A549 (cell line): ENCODE data around the gene DOCK7. TPM values are rescaled to one million over a fixed set of nuclear protein-coding genes. Genes with fewer than 3 reads are reported as not detected.
A peak's percentile ranks its signal among the peaks of the same experiment; 100 is the strongest.

Source experiments
- ATAC-seq, 2 experiments: fragments of 200-7000 bp in 1 of 2; fragments of >200 bp in 1 of 2; cut with Nextera tagmentation in 1 of 2; cut with Tn5 transposase in 1 of 2; 3 replicates each; pipeline versions ENCODE4 v1.8.0 to v1.9.1; 2018 to 2020; ENCODE audit warnings: mild to moderate bottlenecking in 1 of 2, moderate library complexity in 1 of 2
- CTCF ChIA-PET: fragments of 300-600 bp; sonication (Branson Sonifier 250); formaldehyde crosslinking; extraction: SDS; loops from one replicate; lab custom pipeline; 2021; ENCODE audit warnings: antibody characterized with exemption, inconsistent platforms; lab: Yijun Ruan, JAX
- POLR2A ChIA-PET: fragments of 350-600 bp; formaldehyde crosslinking; extraction: SDS; loops from one replicate; lab custom pipeline; 2021; ENCODE audit warnings: antibody characterized with exemption, inconsistent platforms; lab: Yijun Ruan, JAX
- DNase-seq, 2 experiments: peaks; one replicate each; pipeline versions ENCODE4 v3.0.0 to v3.0.0-alpha.2; 2011 to 2016; ENCODE audit warnings: low read depth in 1 of 2, low spot score in 1 of 2
- FAIRE-seq: peaks from 2 replicates; lab custom pipeline; 2011; peaks lifted over from hg19 to GRCh38; lab: Jason Lieb, UNC
- H3K27ac ChIP-seq, 2 experiments: fragments of >200 bp; sonication (Bioruptor Twin); formaldehyde crosslinking; 3 replicates each; pipeline ENCODE4 v1.5.1; 2016 to 2017
- H3K4me1 ChIP-seq: fragments of >200 bp; sonication (Bioruptor Twin); formaldehyde crosslinking; 3 replicates; pipeline ENCODE4 v1.6.1; 2016
- H3K4me2 ChIP-seq: fragments of >200 bp; sonication (Bioruptor Twin); formaldehyde crosslinking; 3 replicates; pipeline ENCODE4 v1.6.1; 2016
- H3K4me3 ChIP-seq: fragments of >200 bp; sonication (Bioruptor Twin); formaldehyde crosslinking; 3 replicates; pipeline ENCODE4 v1.5.1; 2016
- H3K9me3 ChIP-seq: fragments of >200 bp; sonication (Bioruptor Twin); formaldehyde crosslinking; 3 replicates; pipeline ENCODE4 v1.6.1; 2016
- ATOH8 ChIP-seq: fragments of 250-450 bp; sonication (Bioruptor Pico); IDR thresholded peaks from 2 replicates; pipeline ENCODE4 v1.5.0; 2020; ENCODE audit warnings: low read depth, mild to moderate bottlenecking, moderate library complexity
- BHLHE40 ChIP-seq: IDR thresholded peaks from 2 replicates; pipeline ENCODE4 v1.6.1; 2012; ENCODE audit warnings: low read depth, low read length, inconsistent platforms
- CBX8 ChIP-seq: fragments of 200-600 bp; sonication (generic); IDR thresholded peaks from 2 replicates; pipeline ENCODE4 v1.6.1; 2016
- CEBPB ChIP-seq, 2 experiments: fragments of >200 bp in 1 of 2; sonication (Bioruptor Twin) in 1 of 2; formaldehyde crosslinking in 1 of 2; IDR thresholded peaks; 2 replicates each; pipeline ENCODE4 v1.6.1; 2012 to 2016
- CTCF ChIP-seq: fragments of >200 bp; sonication (Bioruptor Twin); formaldehyde crosslinking; IDR thresholded peaks from 3 replicates; pipeline ENCODE4 v1.5.1; 2016
- EHMT2 ChIP-seq: fragments of 200-600 bp; sonication (generic); IDR thresholded peaks from 2 replicates; pipeline ENCODE4 v1.6.1; 2016; ENCODE audit warnings: antibody characterized with exemption, low read depth, mild to moderate bottlenecking, moderate library complexity
- ELK1 ChIP-seq: fragments of 150-350 bp; IDR thresholded peaks from 2 replicates; pipeline ENCODE4 v1.6.1; 2014; ENCODE audit warnings: low read depth, mild to moderate bottlenecking, low read length
- EP300 ChIP-seq, 2 experiments: fragments of >200 bp; sonication (Bioruptor Twin); formaldehyde crosslinking; IDR thresholded peaks; 2 replicates in 1 of 2; 3 replicates in 1 of 2; pipeline ENCODE4 v1.6.1; 2016 to 2017
- FOSB ChIP-seq: fragments of 250-450 bp; sonication (Bioruptor Pico); IDR thresholded peaks from 2 replicates; pipeline ENCODE4 v1.5.0; 2020; ENCODE audit warnings: mild to moderate bottlenecking, moderate library complexity
- GATA3 ChIP-seq: IDR thresholded peaks from 2 replicates; pipeline ENCODE4 v1.6.1; 2012; ENCODE audit warnings: borderline replicate concordance
- HEYL ChIP-seq: fragments of 250-450 bp; sonication (Bioruptor Pico); IDR thresholded peaks from 2 replicates; pipeline ENCODE4 v1.8.0; 2021; ENCODE audit warnings: mild to moderate bottlenecking, moderate library complexity
- HOXA7 ChIP-seq: fragments of 250-450 bp; sonication (Bioruptor Pico); IDR thresholded peaks from 2 replicates; pipeline ENCODE4 v1.5.0; 2020; ENCODE audit warnings: mild to moderate bottlenecking, moderate library complexity
- HOXB13 ChIP-seq: fragments of 250-450 bp; sonication (Bioruptor Pico); IDR thresholded peaks from 2 replicates; pipeline ENCODE4 v1.5.0; 2020; ENCODE audit warnings: low read depth, mild to moderate bottlenecking, moderate library complexity
- KDM1A ChIP-seq: fragments of 200-600 bp; sonication (generic); IDR thresholded peaks from 2 replicates; pipeline ENCODE4 v1.6.1; 2016; ENCODE audit warnings: low read depth, mild to moderate bottlenecking
- MAFK ChIP-seq: fragments of 450-650 bp; IDR thresholded peaks from 2 replicates; pipeline ENCODE4 v1.6.1; 2014; ENCODE audit not compliant: partially characterized antibody
- MAX ChIP-seq: IDR thresholded peaks from 2 replicates; pipeline ENCODE4 v1.6.1; 2012
- MYC ChIP-seq: IDR thresholded peaks from 2 replicates; pipeline ENCODE4 v1.6.1; 2012; ENCODE audit warnings: mild to moderate bottlenecking, inconsistent platforms, low read length, improper control_type of control experiment, borderline replicate concordance
- NFE2L2 ChIP-seq: fragments of 150-350 bp; conservative IDR thresholded peaks from 2 replicates; pipeline ENCODE4 v1.6.1; 2014; ENCODE audit warnings: low read length
- PHF8 ChIP-seq: fragments of 200-600 bp; sonication (generic); IDR thresholded peaks from 2 replicates; pipeline ENCODE4 v1.6.1; 2016; ENCODE audit warnings: low read depth, mild to moderate bottlenecking, antibody characterized with exemption, moderate library complexity, borderline replicate concordance
- POLR2A ChIP-seq: IDR thresholded peaks from 2 replicates; pipeline ENCODE4 v1.6.1; 2012; ENCODE audit warnings: mild to moderate bottlenecking, low read length
- RAD21 ChIP-seq, 2 experiments: fragments of >200 bp in 1 of 2; sonication (Bioruptor Twin) in 1 of 2; formaldehyde crosslinking in 1 of 2; IDR thresholded peaks in 1 of 2; conservative IDR thresholded peaks in 1 of 2; 2 replicates in 1 of 2; 3 replicates in 1 of 2; pipeline ENCODE4 v1.6.1; 2012 to 2018; ENCODE audit warnings: inconsistent platforms in 1 of 2
- RARB ChIP-seq: fragments of 250-450 bp; sonication (Bioruptor Pico); IDR thresholded peaks from 2 replicates; pipeline ENCODE4 v1.8.0; 2021; ENCODE audit warnings: mild to moderate bottlenecking, moderate library complexity
- REST ChIP-seq: fragments of 200-600 bp; sonication (generic); IDR thresholded peaks from 2 replicates; pipeline ENCODE4 v1.6.1; 2016; ENCODE audit warnings: antibody characterized with exemption, mild to moderate bottlenecking, moderate library complexity
- RFX5 ChIP-seq: fragments of 450-650 bp; IDR thresholded peaks from 2 replicates; pipeline ENCODE4 v1.7.1; 2014; ENCODE audit warnings: antibody characterized with exemption, mild to moderate bottlenecking, moderate library complexity
- SMC3 ChIP-seq: fragments of >200 bp; sonication (Bioruptor Twin); formaldehyde crosslinking; IDR thresholded peaks from 3 replicates; pipeline ENCODE4 v1.6.1; 2018; ENCODE audit warnings: inconsistent platforms
- TFCP2L1 ChIP-seq: fragments of 250-450 bp; sonication (Bioruptor Pico); IDR thresholded peaks from 2 replicates; pipeline ENCODE4 v1.5.0; 2021; ENCODE audit warnings: mild to moderate bottlenecking
- ZC3H11A ChIP-seq: fragments of 450-650 bp; IDR thresholded peaks from 2 replicates; pipeline ENCODE4 v1.6.1; 2014; ENCODE audit warnings: antibody characterized with exemption, mild to moderate bottlenecking
- ZFP36 ChIP-seq: fragments of 450-650 bp; IDR thresholded peaks from 2 replicates; pipeline ENCODE4 v1.6.1; 2014; ENCODE audit warnings: borderline replicate concordance; ENCODE audit not compliant: partially characterized antibody
- ZSCAN20 ChIP-seq: fragments of 250-450 bp; sonication (Bioruptor Pico); IDR thresholded peaks from 2 replicates; pipeline ENCODE4 v1.8.0; 2022; ENCODE audit warnings: mild to moderate bottlenecking, moderate library complexity
- WGBS: methylation state at CpG from one replicate; pipeline ENCODE4 v1.1.6; 2017; ENCODE audit errors: missing lambda C conversion rate; 5-methylcytosine and 5-hydroxymethylcytosine counted together
- polyA plus RNA-seq, 4 experiments: library from polyadenylated mRNA; depleted of rRNA in 3 of 4; stranded (reverse); fragments of >200 nt; fragmentation: RNase III in 1 of 4; extraction: RNeasy Plus Mini Kit Qiagen cat#74134 plus additional on column Dnase treatment in 1 of 4; gene quantifications; 2 replicates in 3 of 4; 3 replicates in 1 of 4; pipeline ENCODE4 v1.2.3, GENCODE V29; 2011 to 2017

The DOCK7 gene
- polyA plus RNA-seq, 2 of the 4 experiments (the other 2 are of a cell fraction) = 25.5 to 33.3 TPM

GRCh38 chr1:62595647-62596046, 92.5 kb downstream of the DOCK7 start:
- no peaks in the 10 kb centered on the region for H3K9me3 ChIP-seq
- ChIA-PET POLR2A (no interaction called here), CTCF (interaction anchor here (1.4 kb wide), 1 partner anchor 15 kb away, joined by 3 read pairs; no protein-coding TSS in a partner anchor)
- FAIRE-seq (no peak), ATAC-seq (no peak), DNase-seq (no peak)
- no peak overlapping the region for H3K4me3 ChIP-seq
- 83% methylated on average over 3 of the region's 3 CpGs for WGBS
- no peak overlapping the region for H3K4me2 ChIP-seq
- TF ChIP-seq PHF8 (no peak), BHLHE40 (no peak), MYC (no peak), CBX8 (no peak), EHMT2 (no peak), ELK1 (no peak), ZFP36 (no peak), EP300 (IDR thresholded peaks at IDR 0.05) (no peak), TFCP2L1 (CRISPR knock-in tag) (no peak), HOXB13 (CRISPR knock-in tag) (no peak), CEBPB (IDR thresholded peaks at IDR 0.05) (no peak), FOSB (CRISPR knock-in tag) (no peak), REST (no peak), ATOH8 (CRISPR knock-in tag) (no peak), POLR2A (no peak)
- H3K27ac ChIP-seq = no peak overlapping the region
- H3K4me1 ChIP-seq = peaks cover 9% of the 10 kb centered on the region; the same call in 2 of the 3 replicates

- WGBS = 20% methylated on average over 2 of the region's 2 CpGs
- FAIRE-seq (no peak), ATAC-seq (no peak), DNase-seq (no peak)
- no peak overlapping the region for H3K27ac ChIP-seq
- ChIA-PET CTCF (no interaction called here), POLR2A (no interaction called here)
- no peak overlapping the region for H3K4me3 ChIP-seq
- H3K4me1 ChIP-seq = peaks cover 9% of the 10 kb centered on the region; the same call in 2 of the 3 replicates
- H3K4me2 ChIP-seq = peak overlapping the region; percentile 21; the same call in 1 of the 3 replicates
- H3K9me3 ChIP-seq = no peaks in the 10 kb centered on the region
- TF ChIP-seq ZC3H11A (no peak), BHLHE40 (no peak)
- TF ChIP-seq, all 56 proteins: peak for 0
Observed at GRCh38 chr1:62593825-62594394, 94.3 kb downstream of the DOCK7 start.

- no peak overlapping the region for H3K4me3 ChIP-seq
- ChIA-PET POLR2A (no interaction called here), CTCF (no interaction called here)
- ATAC-seq (no peak), DNase-seq (no peak), FAIRE-seq (no peak)
- WGBS = 0% methylated on average over 1 of the region's 1 CpG
- H3K4me1 ChIP-seq = peaks cover 9% of the 10 kb centered on the region; the same call in 2 of the 3 replicates
- no peak overlapping the region for H3K27ac ChIP-seq
- no peaks in the 10 kb centered on the region for H3K9me3 ChIP-seq
- no peak overlapping the region for H3K4me2 ChIP-seq
- TF ChIP-seq RFX5 = no peak
- no peak for TF ChIP-seq RAD21 (conservative IDR thresholded peaks at IDR 0.05 in 1 of 2, IDR thresholded peaks at IDR 0.05 in 1 of 2)
- no peak for TF ChIP-seq CTCF
- no peak for TF ChIP-seq FOSB (CRISPR knock-in tag)
- no peak for TF ChIP-seq GATA3
- TF ChIP-seq ZSCAN20 = no peak
- TF ChIP-seq SMC3 = no peak
- no peak for TF ChIP-seq MAFK
- no peak for TF ChIP-seq HOXA7 (CRISPR knock-in tag)
- no peak for TF ChIP-seq RARB (CRISPR knock-in tag)
- no peak for TF ChIP-seq KDM1A
- no peak for TF ChIP-seq BHLHE40
- TF ChIP-seq HEYL (CRISPR knock-in tag) = no peak
- TF ChIP-seq MAX = no peak
- TF ChIP-seq NFE2L2 = no peak
Observed at GRCh38 chr1:62590970-62591368, 97.2 kb downstream of the DOCK7 start.
